ENCODE data around the gene CBX2.

DNA sequence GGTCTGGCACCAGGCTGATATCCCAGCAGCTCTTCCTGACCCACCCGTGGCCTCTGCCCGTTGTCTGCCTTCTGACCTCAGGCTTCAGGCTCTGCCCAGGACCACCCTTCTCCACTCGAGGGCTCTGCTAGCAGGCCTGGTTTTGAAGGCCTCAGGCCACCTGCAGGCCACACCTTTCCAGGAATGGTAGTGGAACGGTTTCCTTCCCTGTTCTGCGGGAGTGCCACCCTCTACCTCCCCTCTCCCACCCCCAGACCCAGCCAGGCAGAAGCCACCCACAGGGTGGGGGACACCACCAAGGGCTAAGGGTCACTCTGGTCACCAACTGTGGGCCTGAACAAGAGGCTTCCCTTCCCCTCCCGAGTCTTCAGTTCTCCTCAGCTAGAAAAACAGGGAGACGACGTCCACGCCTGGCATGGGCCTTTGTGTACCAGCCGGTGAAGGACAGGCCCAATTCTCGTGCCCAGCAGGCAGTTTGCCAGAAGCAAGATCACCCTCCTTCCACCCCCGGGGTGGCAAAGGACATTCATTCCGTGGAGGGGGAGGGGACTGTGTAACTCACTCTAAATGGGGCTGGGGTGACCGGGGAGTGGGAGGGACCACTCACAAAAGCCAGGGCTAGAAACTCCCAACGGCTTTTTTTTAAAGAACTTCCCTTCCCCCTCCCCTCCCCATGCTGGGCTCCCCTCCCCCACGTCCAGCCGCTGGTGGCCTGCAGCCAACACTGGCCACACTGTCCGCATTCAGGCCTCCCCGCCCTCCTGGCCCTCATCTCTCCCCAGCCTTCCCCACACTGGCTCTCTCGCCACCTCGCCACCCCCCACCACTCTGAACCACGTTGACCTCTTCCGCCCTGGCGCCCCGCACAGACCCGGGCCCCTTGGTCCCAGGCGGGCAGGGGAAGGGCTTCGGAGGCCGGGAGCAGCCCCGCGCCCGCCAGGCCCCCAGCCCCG lies 53.6 kb downstream of the CBX2 start:
- TF ChIP-seq, protein P1, sequence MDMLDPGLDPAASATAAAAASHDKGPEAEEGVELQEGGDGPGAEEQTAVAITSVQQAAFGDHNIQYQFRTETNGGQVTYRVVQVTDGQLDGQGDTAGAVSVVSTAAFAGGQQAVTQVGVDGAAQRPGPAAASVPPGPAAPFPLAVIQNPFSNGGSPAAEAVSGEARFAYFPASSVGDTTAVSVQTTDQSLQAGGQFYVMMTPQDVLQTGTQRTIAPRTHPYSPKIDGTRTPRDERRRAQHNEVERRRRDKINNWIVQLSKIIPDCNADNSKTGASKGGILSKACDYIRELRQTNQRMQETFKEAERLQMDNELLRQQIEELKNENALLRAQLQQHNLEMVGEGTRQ (IDR thresholded peaks at IDR 0.05; ENCODE audit: low read depth, low read length) = no peak
- TF ChIP-seq, protein P2, sequence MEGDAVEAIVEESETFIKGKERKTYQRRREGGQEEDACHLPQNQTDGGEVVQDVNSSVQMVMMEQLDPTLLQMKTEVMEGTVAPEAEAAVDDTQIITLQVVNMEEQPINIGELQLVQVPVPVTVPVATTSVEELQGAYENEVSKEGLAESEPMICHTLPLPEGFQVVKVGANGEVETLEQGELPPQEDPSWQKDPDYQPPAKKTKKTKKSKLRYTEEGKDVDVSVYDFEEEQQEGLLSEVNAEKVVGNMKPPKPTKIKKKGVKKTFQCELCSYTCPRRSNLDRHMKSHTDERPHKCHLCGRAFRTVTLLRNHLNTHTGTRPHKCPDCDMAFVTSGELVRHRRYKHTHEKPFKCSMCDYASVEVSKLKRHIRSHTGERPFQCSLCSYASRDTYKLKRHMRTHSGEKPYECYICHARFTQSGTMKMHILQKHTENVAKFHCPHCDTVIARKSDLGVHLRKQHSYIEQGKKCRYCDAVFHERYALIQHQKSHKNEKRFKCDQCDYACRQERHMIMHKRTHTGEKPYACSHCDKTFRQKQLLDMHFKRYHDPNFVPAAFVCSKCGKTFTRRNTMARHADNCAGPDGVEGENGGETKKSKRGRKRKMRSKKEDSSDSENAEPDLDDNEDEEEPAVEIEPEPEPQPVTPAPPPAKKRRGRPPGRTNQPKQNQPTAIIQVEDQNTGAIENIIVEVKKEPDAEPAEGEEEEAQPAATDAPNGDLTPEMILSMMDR (conservative IDR thresholded peaks at IDR 0.05; ENCODE audit: low read depth, low read length) = no peak
- TF ChIP-seq POLR2A (IDR thresholded peaks at IDR 0.05; ENCODE audit: low read depth, low read length) = no peak
- TF ChIP-seq MAFK (IDR thresholded peaks at IDR 0.05; ENCODE audit: low read depth, low read length) = no peak
- no peak for TF ChIP-seq CEBPB (IDR thresholded peaks at IDR 0.05; ENCODE audit: low read depth, low read length)
- no peak for TF ChIP-seq MXI1 (IDR thresholded peaks at IDR 0.05; ENCODE audit: borderline replicate concordance, low read depth, low read length)
